Activated naive CD8-positive, alpha-beta T cell treated with anti-CD3 and anti-CD28 coated beads for 36 hours (primary cell): ENCODE results near the gene JMJD7. TPM values are rescaled to one million over a fixed set of nuclear protein-coding genes. Genes with fewer than 3 reads are reported as not detected.

ENCODE experiments used
- DNase-seq: peaks from one replicate; pipeline ENCODE4 v3.0.0; 2021
- H3K27ac Mint-ChIP-seq: one replicate; pipeline ENCODE4 v1.8.0; 2022; ENCODE audit warnings: mild to moderate bottlenecking, moderate library complexity, mixed read lengths
- H3K27me3 Mint-ChIP-seq: one replicate; pipeline ENCODE4 v1.8.0; 2022; ENCODE audit warnings: mild to moderate bottlenecking, mixed read lengths
- H3K36me3 Mint-ChIP-seq: one replicate; pipeline ENCODE4 v1.8.0; 2021; ENCODE audit warnings: mild to moderate bottlenecking, mixed read lengths
- H3K4me1 Mint-ChIP-seq: one replicate; pipeline ENCODE4 v1.8.0; 2021; ENCODE audit warnings: mixed read lengths
- H3K4me3 Mint-ChIP-seq: one replicate; pipeline ENCODE4 v1.8.0; 2022; ENCODE audit warnings: mild to moderate bottlenecking, moderate library complexity, mixed read lengths
- H3K9me3 Mint-ChIP-seq: one replicate; pipeline ENCODE4 v1.8.0; 2022; ENCODE audit warnings: mixed read lengths
- total RNA-seq, 2 experiments: library from RNA; stranded (reverse); gene quantifications; one replicate each; pipeline ENCODE4 v1.2.3, GENCODE V29; 2021

The JMJD7 gene
- total RNA-seq, 2 experiments from 2014 or later: 9.4 to 10.9 TPM

DNA sequence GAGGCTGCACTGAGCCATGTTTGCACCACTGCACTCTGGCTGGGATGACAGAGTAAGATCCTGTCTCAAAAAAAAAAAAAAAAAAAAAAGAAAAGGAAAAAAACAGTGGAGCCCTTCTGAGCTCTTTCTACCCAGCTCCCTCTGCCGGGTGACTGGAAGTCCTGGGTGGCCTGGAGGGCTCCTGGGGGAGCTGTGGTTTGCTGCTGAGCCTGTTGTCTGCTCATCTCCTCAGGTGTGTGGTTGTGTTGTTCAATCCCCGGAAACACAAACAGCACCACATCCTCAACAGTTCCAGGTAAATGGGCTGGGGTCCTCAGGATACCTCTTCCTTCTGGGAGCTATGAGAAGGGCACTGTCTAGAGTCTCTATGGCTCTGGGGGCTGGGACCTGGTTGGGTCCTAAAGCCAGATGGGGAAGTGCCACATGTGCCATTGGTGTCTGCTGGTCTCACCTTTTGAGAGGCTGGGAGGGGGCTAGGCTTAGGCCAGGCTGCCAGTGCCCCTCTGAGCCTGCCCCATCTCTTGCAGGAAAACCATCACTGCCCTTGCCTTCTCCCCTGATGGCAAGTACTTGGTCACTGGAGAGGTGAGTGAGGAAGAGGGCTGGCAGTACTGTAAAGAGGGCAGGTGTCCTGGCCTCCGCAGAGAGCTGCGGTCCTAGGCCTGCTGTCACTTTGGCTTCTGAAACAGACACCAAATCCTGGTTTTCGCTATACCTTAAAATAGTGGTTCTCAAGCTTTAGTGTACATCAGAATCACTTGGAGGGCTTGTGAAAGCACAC lies 17.1 kb upstream of the JMJD7 start:
- H3K4me1 Mint-ChIP-seq: peaks cover 16% of the 10 kb centered on the region
- no peaks in the 10 kb centered on the region for H3K27me3 Mint-ChIP-seq
- no peaks in the 10 kb centered on the region for H3K9me3 Mint-ChIP-seq
- no peak overlapping the region for H3K27ac Mint-ChIP-seq
- DNase-seq: no peak
- peaks cover 2% of the 10 kb centered on the region for H3K36me3 Mint-ChIP-seq
- H3K4me3 Mint-ChIP-seq: no peak overlapping the region

DNA sequence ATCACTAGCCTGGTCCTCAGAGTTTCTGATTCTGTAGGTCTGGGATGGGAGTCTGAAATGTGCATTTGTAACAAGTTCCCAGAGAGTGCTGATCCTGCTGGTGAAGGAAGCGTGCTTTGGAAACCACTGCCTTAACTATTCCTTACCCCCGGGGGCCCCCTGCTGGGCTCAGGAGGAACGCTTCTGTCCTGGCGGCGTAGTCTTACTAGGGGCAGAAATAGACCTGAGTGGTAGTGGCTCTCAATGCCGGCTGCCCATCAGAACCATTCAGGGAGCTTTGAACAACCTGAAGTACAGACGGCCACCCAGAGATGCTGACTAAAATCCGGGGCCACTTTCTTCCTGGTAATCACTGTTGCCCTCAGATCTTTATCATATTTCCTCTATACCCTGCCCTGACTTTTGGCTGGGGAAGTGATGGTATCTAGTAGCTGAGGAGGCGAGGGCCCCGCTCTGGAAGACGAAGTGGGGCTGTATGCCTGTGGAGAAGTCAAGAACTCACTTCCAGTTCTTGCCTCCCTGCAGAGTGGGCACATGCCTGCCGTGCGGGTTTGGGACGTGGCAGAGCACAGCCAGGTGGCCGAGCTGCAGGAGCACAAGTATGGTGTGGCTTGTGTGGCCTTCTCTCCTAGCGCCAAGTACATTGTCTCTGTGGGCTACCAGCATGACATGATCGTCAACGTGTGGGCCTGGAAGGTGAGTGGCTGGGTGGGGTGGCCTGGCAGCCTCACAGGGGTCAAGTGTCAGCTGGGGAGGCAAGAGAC lies 16.3 kb upstream of the JMJD7 start:
- Mint-ChIP-seq H3K9me3 (no peaks in the 10 kb centered on the region), H3K27me3 (no peaks in the 10 kb centered on the region), H3K27ac (no peak overlapping the region), H3K4me3 (no peak overlapping the region), H3K36me3 (peaks cover 2% of the 10 kb centered on the region), H3K4me1 (peaks cover 16% of the 10 kb centered on the region)
- DNase-seq: peak; percentile 70

- peaks cover 2% of the 10 kb centered on the region for H3K36me3 Mint-ChIP-seq
- no peaks in the 10 kb centered on the region for H3K27me3 Mint-ChIP-seq
- no peak for DNase-seq
- no peak overlapping the region for H3K27ac Mint-ChIP-seq
- no peaks in the 10 kb centered on the region for H3K9me3 Mint-ChIP-seq
- H3K4me3 Mint-ChIP-seq: no peak overlapping the region
- H3K4me1 Mint-ChIP-seq: peaks cover 16% of the 10 kb centered on the region
These were observed 15.0 kb upstream of the JMJD7 start for GRCh38 chr15:41812820-41813375.

- Mint-ChIP-seq H3K36me3 (peaks cover 2% of the 10 kb centered on the region), H3K4me1 (peaks cover 16% of the 10 kb centered on the region), H3K9me3 (no peaks in the 10 kb centered on the region), H3K4me3 (no peak overlapping the region), H3K27me3 (no peaks in the 10 kb centered on the region), H3K27ac (no peak overlapping the region)
- no peak for DNase-seq
These were observed 14.5 kb upstream of the JMJD7 start for GRCh38 chr15:41813426-41813825.

GRCh38 chr15:41814534-41814933 lies 13.4 kb upstream of the JMJD7 start:
- Mint-ChIP-seq H3K27me3 (no peaks in the 10 kb centered on the region), H3K4me3 (no peak overlapping the region), H3K36me3 (peaks cover 2% of the 10 kb centered on the region), H3K9me3 (no peaks in the 10 kb centered on the region), H3K27ac (no peak overlapping the region), H3K4me1 (peaks cover 12% of the 10 kb centered on the region)
- DNase-seq: no peak

DNA sequence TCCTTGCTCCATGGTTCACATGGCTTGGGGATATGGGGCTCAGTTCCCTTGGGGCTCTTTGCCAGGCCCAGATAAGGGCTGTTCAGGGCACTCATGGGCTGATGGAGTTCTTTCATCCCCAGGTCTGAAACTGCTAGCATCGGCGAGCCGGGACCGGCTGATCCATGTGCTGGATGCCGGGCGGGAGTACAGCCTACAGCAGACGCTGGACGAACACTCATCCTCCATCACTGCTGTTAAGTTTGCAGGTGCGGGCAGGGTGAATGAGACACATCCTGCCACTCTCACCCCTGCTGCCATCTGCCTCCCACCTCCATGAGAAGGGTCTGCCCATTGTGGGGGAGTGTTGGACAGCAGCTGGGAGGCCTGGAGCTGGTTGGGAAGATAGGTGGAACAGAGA lies 11.1 kb upstream of the JMJD7 start:
- H3K4me1 Mint-ChIP-seq: no peaks in the 10 kb centered on the region
- DNase-seq: no peak
- no peaks in the 10 kb centered on the region for H3K27me3 Mint-ChIP-seq
- H3K36me3 Mint-ChIP-seq: peaks cover 2% of the 10 kb centered on the region
- no peaks in the 10 kb centered on the region for H3K9me3 Mint-ChIP-seq
- H3K27ac Mint-ChIP-seq: no peak overlapping the region
- H3K4me3 Mint-ChIP-seq: no peak overlapping the region

DNA sequence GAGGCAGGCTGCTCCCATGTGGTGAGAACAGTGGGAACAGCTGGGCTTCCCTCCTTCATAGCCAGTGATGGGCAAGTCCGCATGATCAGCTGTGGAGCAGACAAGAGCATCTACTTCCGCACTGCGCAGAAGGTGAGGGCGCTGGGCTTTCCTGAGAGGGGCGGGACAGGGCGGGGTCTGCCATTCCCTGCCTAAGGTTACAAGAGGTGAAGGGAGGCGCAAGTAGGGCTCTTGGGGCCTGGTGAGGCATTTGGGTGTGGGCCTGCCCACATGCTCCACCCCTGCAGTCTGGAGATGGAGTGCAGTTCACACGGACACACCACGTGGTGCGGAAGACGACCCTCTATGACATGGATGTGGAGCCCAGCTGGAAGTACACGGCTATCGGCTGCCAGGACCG lies 10.6 kb upstream of the JMJD7 start:
- H3K36me3 Mint-ChIP-seq: peaks cover 2% of the 10 kb centered on the region
- DNase-seq: no peak
- no peaks in the 10 kb centered on the region for H3K27me3 Mint-ChIP-seq
- H3K4me1 Mint-ChIP-seq: no peaks in the 10 kb centered on the region
- H3K27ac Mint-ChIP-seq: no peak overlapping the region
- H3K9me3 Mint-ChIP-seq: no peaks in the 10 kb centered on the region
- H3K4me3 Mint-ChIP-seq: no peak overlapping the region

DNA sequence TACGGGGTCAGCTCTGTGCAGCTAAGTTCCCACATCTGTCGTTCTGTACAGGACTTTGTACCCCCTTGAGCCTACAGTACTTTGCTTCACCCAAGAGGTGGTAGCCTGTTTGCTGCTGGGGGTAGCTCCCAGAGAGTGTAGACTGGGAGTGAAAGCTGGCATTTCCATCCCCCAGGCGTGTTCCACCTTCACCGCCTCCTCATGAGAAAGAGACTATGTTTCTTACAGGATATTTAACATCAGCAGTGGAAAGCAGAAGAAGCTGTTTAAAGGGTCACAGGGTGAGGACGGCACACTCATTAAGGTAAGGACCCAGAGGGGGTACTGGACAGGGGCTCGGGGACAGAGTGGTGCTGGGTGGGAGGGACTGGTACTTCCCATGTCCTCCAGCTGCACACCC lies 10.1 kb upstream of the JMJD7 start:
- Mint-ChIP-seq H3K27me3 (no peaks in the 10 kb centered on the region), H3K27ac (no peak overlapping the region), H3K4me3 (no peak overlapping the region), H3K4me1 (no peaks in the 10 kb centered on the region), H3K36me3 (peaks cover 2% of the 10 kb centered on the region), H3K9me3 (no peaks in the 10 kb centered on the region)
- DNase-seq: no peak

GRCh38 chr15:41819455-41820050 lies 8.3 kb upstream of the JMJD7 start:
- no peaks in the 10 kb centered on the region for H3K9me3 Mint-ChIP-seq
- H3K27ac Mint-ChIP-seq: no peak overlapping the region
- no peaks in the 10 kb centered on the region for H3K36me3 Mint-ChIP-seq
- no peaks in the 10 kb centered on the region for H3K27me3 Mint-ChIP-seq
- H3K4me3 Mint-ChIP-seq: no peak overlapping the region
- no peaks in the 10 kb centered on the region for H3K4me1 Mint-ChIP-seq
- DNase-seq: no peak

GRCh38 chr15:41820791-41821423 lies 7.0 kb upstream of the JMJD7 start:
- Mint-ChIP-seq H3K9me3 (no peaks in the 10 kb centered on the region), H3K4me3 (no peak overlapping the region)

GRCh38 chr15:41821831-41822230 lies 6.1 kb upstream of the JMJD7 start:
- Mint-ChIP-seq H3K4me1 (no peaks in the 10 kb centered on the region), H3K9me3 (no peaks in the 10 kb centered on the region), H3K27ac (no peak overlapping the region), H3K36me3 (no peaks in the 10 kb centered on the region), H3K4me3 (no peak overlapping the region), H3K27me3 (no peaks in the 10 kb centered on the region)
- no peak for DNase-seq

More at GRCh38 chr15:41820791-41821423, 7.0 kb upstream of the JMJD7 start:
- Mint-ChIP-seq H3K27ac (no peak overlapping the region), H3K27me3 (no peaks in the 10 kb centered on the region), H3K36me3 (no peaks in the 10 kb centered on the region), H3K4me1 (no peaks in the 10 kb centered on the region)
- no peak for DNase-seq

- H3K27me3 Mint-ChIP-seq: no peaks in the 10 kb centered on the region
- no peak overlapping the region for H3K27ac Mint-ChIP-seq
- H3K4me1 Mint-ChIP-seq: no peaks in the 10 kb centered on the region
- no peak for DNase-seq
- no peaks in the 10 kb centered on the region for H3K9me3 Mint-ChIP-seq
- no peaks in the 10 kb centered on the region for H3K36me3 Mint-ChIP-seq
- no peak overlapping the region for H3K4me3 Mint-ChIP-seq
These were observed 5.4 kb upstream of the JMJD7 start for GRCh38 chr15:41822471-41822870.

GRCh38 chr15:41822957-41823356 lies 4.9 kb upstream of the JMJD7 start:
- no peak overlapping the region for H3K27ac Mint-ChIP-seq
- peaks cover 2% of the 10 kb centered on the region for H3K4me1 Mint-ChIP-seq

DNA sequence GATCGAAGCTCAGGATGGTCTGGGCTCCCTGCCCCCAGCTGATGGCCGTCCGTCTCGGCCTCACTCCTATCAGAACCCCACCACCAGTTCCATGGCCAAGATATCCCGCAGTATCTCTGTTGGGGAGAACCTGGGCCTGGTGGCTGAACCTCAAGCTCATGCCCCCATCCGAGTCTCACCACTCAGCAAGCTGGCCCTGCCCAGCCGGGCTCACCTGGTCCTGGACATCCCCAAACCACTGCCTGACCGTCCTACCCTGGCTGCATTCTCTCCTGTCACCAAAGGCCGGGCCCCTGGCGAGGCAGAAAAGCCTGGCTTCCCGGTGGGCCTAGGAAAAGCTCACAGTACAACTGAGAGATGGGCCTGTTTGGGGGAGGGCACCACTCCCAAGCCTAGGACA lies 4.4 kb upstream of the JMJD7 start:
- H3K27ac Mint-ChIP-seq: no peak overlapping the region
- H3K9me3 Mint-ChIP-seq: no peaks in the 10 kb centered on the region

More at GRCh38 chr15:41822957-41823356, 4.9 kb upstream of the JMJD7 start:
- Mint-ChIP-seq H3K4me3 (no peak overlapping the region), H3K36me3 (no peaks in the 10 kb centered on the region), H3K27me3 (no peaks in the 10 kb centered on the region), H3K9me3 (no peaks in the 10 kb centered on the region)
- DNase-seq: no peak

More for the DNA sequence above, 4.4 kb upstream of the JMJD7 start:
- Mint-ChIP-seq H3K4me3 (no peak overlapping the region), H3K27me3 (no peaks in the 10 kb centered on the region), H3K4me1 (peaks cover 3% of the 10 kb centered on the region), H3K36me3 (no peaks in the 10 kb centered on the region)
- no peak for DNase-seq
